Measurements from ENCODE around the gene ASB6. TPM values are rescaled to one million over a fixed set of nuclear protein-coding genes. Genes with fewer than 3 reads are reported as not detected.

ASB6 gene
- total and polyA plus RNA-seq, 2 of the 13 experiments (the other 11 are each of a cell fraction or from before 2014, with no cell fraction given), result 8.2 to 8.4 TPM

GRCh38 chr9:129626079-129626624 is 15.8 kb downstream of the ASB6 start, which contains the start of gene NTMT1 (continued):
- TF ChIP-seq KLF15 (CRISPR knock-in tag; IDR thresholded peaks at IDR 0.05; ENCODE audit: borderline replicate concordance), result peak; percentile 57; the same call in 1 of the 2 replicates
- peak; percentile 58 for TF ChIP-seq HNRNPLL (IDR thresholded peaks at IDR 0.05; ENCODE audit: low read depth, low read length, poor library complexity, severe bottlenecking)
- no peak for TF ChIP-seq NFE2L1 (CRISPR knock-in tag; IDR thresholded peaks at IDR 0.05; ENCODE audit: borderline replicate concordance)
- TF ChIP-seq ZKSCAN8 (CRISPR knock-in tag; IDR thresholded peaks at IDR 0.05; ENCODE audit: borderline replicate concordance), result 0 out of 2 replicates have a peak, but pooled peaks have one; percentile 35
- no peak for TF ChIP-seq SMAD9 (CRISPR knock-in tag; IDR thresholded peaks at IDR 0.05)
- TF ChIP-seq FOXM1 (CRISPR knock-in tag; IDR thresholded peaks at IDR 0.05), result no peak
- peak; percentile 53; the same call in 1 of the 2 replicates for TF ChIP-seq ZNF451 (CRISPR knock-in tag; IDR thresholded peaks at IDR 0.05)
- TF ChIP-seq KDM3A (CRISPR knock-in tag; IDR thresholded peaks at IDR 0.05; ENCODE audit: low read depth), result no peak
- no peak for TF ChIP-seq POLR2AphosphoS2 (IDR thresholded peaks at IDR 0.05; ENCODE audit: low read depth, low read length)
- TF ChIP-seq BCL3 (CRISPR knock-in tag; IDR thresholded peaks at IDR 0.05), result 0 out of 2 replicates have a peak, but pooled peaks have one; percentile 42
- TF ChIP-seq MEIS2 (CRISPR knock-in tag; IDR thresholded peaks at IDR 0.05), result no peak
- 0 out of 2 replicates have a peak, but pooled peaks have one; percentile 30 for TF ChIP-seq SP2 (CRISPR knock-in tag; IDR thresholded peaks at IDR 0.05)
- TF ChIP-seq ARHGAP35 (CRISPR knock-in tag; IDR thresholded peaks at IDR 0.05; ENCODE audit: borderline replicate concordance), result no peak
- TF ChIP-seq JARID2 (CRISPR knock-in tag; IDR thresholded peaks at IDR 0.05; ENCODE audit: insufficient replicate concordance), result no peak
- TF ChIP-seq ZNF207 (IDR thresholded peaks at IDR 0.05; ENCODE audit: borderline replicate concordance), result no peak
- peak; percentile 41 for TF ChIP-seq IKZF4 (CRISPR knock-in tag; IDR thresholded peaks at IDR 0.05; ENCODE audit: borderline replicate concordance, low read depth, not compliant biosample characterization)
- peak; percentile 75 for TF ChIP-seq ZNF350 (CRISPR knock-in tag; IDR thresholded peaks at IDR 0.05; ENCODE audit: borderline replicate concordance, low read depth)
- TF ChIP-seq ZNF260 (CRISPR knock-in tag; IDR thresholded peaks at IDR 0.05; ENCODE audit: borderline replicate concordance, low read depth), result no peak
- no peak; the same call in 1 of the 2 replicates for TF ChIP-seq RXRB (CRISPR knock-in tag; IDR thresholded peaks at IDR 0.05; ENCODE audit: borderline replicate concordance)
- TF ChIP-seq ZNF282 (IDR thresholded peaks at IDR 0.05; ENCODE audit: partially characterized antibody), result no peak
- TF ChIP-seq, protein P1, sequence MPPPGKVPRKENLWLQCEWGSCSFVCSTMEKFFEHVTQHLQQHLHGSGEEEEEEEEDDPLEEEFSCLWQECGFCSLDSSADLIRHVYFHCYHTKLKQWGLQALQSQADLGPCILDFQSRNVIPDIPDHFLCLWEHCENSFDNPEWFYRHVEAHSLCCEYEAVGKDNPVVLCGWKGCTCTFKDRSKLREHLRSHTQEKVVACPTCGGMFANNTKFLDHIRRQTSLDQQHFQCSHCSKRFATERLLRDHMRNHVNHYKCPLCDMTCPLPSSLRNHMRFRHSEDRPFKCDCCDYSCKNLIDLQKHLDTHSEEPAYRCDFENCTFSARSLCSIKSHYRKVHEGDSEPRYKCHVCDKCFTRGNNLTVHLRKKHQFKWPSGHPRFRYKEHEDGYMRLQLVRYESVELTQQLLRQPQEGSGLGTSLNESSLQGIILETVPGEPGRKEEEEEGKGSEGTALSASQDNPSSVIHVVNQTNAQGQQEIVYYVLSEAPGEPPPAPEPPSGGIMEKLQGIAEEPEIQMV (CRISPR knock-in tag; IDR thresholded peaks at IDR 0.05; ENCODE audit: low read depth), result 0 out of 2 replicates have a peak, but pooled peaks have one; percentile 29
- peak; percentile 28; the same call in 1 of the 2 replicates for TF ChIP-seq ESRRA (CRISPR knock-in tag; IDR thresholded peaks at IDR 0.05; ENCODE audit: low read depth)
- TF ChIP-seq, protein P2, sequence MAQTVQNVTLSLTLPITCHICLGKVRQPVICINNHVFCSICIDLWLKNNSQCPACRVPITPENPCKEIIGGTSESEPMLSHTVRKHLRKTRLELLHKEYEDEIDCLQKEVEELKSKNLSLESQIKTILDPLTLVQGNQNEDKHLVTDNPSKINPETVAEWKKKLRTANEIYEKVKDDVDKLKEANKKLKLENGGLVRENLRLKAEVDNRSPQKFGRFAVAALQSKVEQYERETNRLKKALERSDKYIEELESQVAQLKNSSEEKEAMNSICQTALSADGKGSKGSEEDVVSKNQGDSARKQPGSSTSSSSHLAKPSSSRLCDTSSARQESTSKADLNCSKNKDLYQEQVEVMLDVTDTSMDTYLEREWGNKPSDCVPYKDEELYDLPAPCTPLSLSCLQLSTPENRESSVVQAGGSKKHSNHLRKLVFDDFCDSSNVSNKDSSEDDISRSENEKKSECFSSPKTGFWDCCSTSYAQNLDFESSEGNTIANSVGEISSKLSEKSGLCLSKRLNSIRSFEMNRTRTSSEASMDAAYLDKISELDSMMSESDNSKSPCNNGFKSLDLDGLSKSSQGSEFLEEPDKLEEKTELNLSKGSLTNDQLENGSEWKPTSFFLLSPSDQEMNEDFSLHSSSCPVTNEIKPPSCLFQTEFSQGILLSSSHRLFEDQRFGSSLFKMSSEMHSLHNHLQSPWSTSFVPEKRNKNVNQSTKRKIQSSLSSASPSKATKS (CRISPR knock-in tag; IDR thresholded peaks at IDR 0.05), result no peak
- no peak for TF ChIP-seq KLF13 (CRISPR knock-in tag; IDR thresholded peaks at IDR 0.05)
